Stomach (tissue), 4 donors: ENCODE results near the gene PPP3CA.

Source experiments
- CTCF ChIP-seq, 7 experiments: fragments of 450-650 bp in 4 of 7; fragments of 200-600 bp in 3 of 7; sonication (generic) in 3 of 7; IDR thresholded peaks; one replicate each; pipeline ENCODE4 v1.5.1; 2016 to 2019; ENCODE audit warnings: antibody characterized with exemption in 7 of 7, control low read depth in 2 of 7, mild to moderate bottlenecking in 1 of 7
- EP300 ChIP-seq: sonication (generic); formaldehyde crosslinking; IDR thresholded peaks from one replicate; pipeline ENCODE4 v1.6.1; 2017; ENCODE audit warnings: antibody characterized with exemption
- POLR2A ChIP-seq, 4 donors: fragments of 450-650 bp; IDR thresholded peaks; one replicate each; pipeline ENCODE4 v1.6.1; 2016; ENCODE audit warnings: antibody characterized with exemption in 4 of 4, control low read depth in 2 of 4, mild to moderate bottlenecking in 1 of 4, moderate library complexity in 1 of 4
- POLR2AphosphoS5 ChIP-seq, 3 donors: sonication (generic); formaldehyde crosslinking; IDR thresholded peaks; one replicate each; pipeline ENCODE4 v1.6.1; 2016; ENCODE audit warnings: antibody characterized with exemption in 3 of 3

GRCh38 chr4:101044766-101045165 lies 302.6 kb downstream of the PPP3CA start:
- TF ChIP-seq CTCF (IDR thresholded peaks at IDR 0.05) (no peak), POLR2A (IDR thresholded peaks at IDR 0.05) (no peak), POLR2AphosphoS5 (IDR thresholded peaks at IDR 0.05) (no peak), EP300 (no peak)
